Endothelial cell of umbilical vein (primary cell): ENCODE data around the gene TNFRSF4. TPM values are rescaled to one million over a fixed set of nuclear protein-coding genes. Genes with fewer than 3 reads are reported as not detected.

Experiments
- BruUV-seq: library from RNA; stranded (reverse); fragments of 400-500 nt; replicated peaks from 2 replicates; lab custom pipeline; 2021; lab: Mats Ljungman, UMichigan
- CTCF ChIA-PET: fragments of 300-600, 350-600 bp; sonication (Branson Sonifier 250); formaldehyde crosslinking; loops from one replicate; lab custom pipeline; 2021; ENCODE audit warnings: antibody characterized with exemption, inconsistent platforms; lab: Charles Lee
- POLR2A ChIA-PET: fragments of 300-600, 350-600 bp; sonication (Branson Sonifier 250); formaldehyde crosslinking; loops from one replicate; lab custom pipeline; 2021; ENCODE audit warnings: antibody characterized with exemption, inconsistent platforms; lab: Charles Lee
- DNase-seq: peaks from one replicate; pipeline ENCODE4 v3.0.0-alpha.2; 2011; ENCODE audit warnings: low read depth, low spot score
- FAIRE-seq: peaks from 2 replicates; lab custom pipeline; 2011; peaks lifted over from hg19 to GRCh38; lab: Jason Lieb, UNC
- H2AFZ ChIP-seq: 2 replicates; pipeline ENCODE4 v1.6.0; 2012; ENCODE audit warnings: low read depth, low read length, control low read depth, inconsistent platforms
- H3K27ac ChIP-seq: 2 replicates; pipeline ENCODE4 v1.5.1; 2011; ENCODE audit warnings: low read depth, mild to moderate bottlenecking, control low read depth, low read length, moderate library complexity; ENCODE audit not compliant: insufficient read depth
- H3K27me3 ChIP-seq, 2 experiments: 2 replicates each; pipeline versions ENCODE4 v1.6.0 to v1.6.1; 2011; ENCODE audit warnings: low read length in 2 of 2, mixed read lengths in 1 of 2; ENCODE audit not compliant: control insufficient read depth in 2 of 2, insufficient read depth in 2 of 2
- H3K36me3 ChIP-seq, 2 experiments: 2 replicates in 1 of 2; 3 replicates in 1 of 2; pipeline ENCODE4 v1.5.1; 2011; ENCODE audit warnings: low read length in 2 of 2, mild to moderate bottlenecking in 1 of 2, moderate library complexity in 1 of 2; ENCODE audit not compliant: control insufficient read depth in 2 of 2, insufficient read depth in 2 of 2; ENCODE audit errors: extremely low read depth in 1 of 2
- H3K4me1 ChIP-seq: 3 replicates; pipeline ENCODE4 v1.5.1; 2011; ENCODE audit warnings: mild to moderate bottlenecking, low read length; ENCODE audit not compliant: control insufficient read depth, insufficient read depth; ENCODE audit errors: extremely low read depth
- H3K4me2 ChIP-seq: 2 replicates; pipeline ENCODE4 v1.6.1; 2011; ENCODE audit warnings: low read length, control low read depth, mixed read lengths; ENCODE audit not compliant: insufficient read depth
- H3K4me3 ChIP-seq, 3 experiments: fragments of 200-600 bp in 1 of 3; sonication (generic), shearing (Covaris generic) in 1 of 3; replicated peaks in 1 of 3; 2 replicates each; pipeline ENCODE4 v1.5.1; 2011 to 2016; ENCODE audit warnings: control low read depth in 3 of 3, low read length in 3 of 3, mild to moderate bottlenecking in 2 of 3, inconsistent platforms in 1 of 3, low read depth in 1 of 3, moderate library complexity in 1 of 3; ENCODE audit not compliant: insufficient read depth in 1 of 3
- H3K79me2 ChIP-seq: 2 replicates; pipeline ENCODE4 v1.6.0; 2012; ENCODE audit warnings: low read length, inconsistent platforms; ENCODE audit not compliant: control insufficient read depth, insufficient read depth
- H3K9ac ChIP-seq: replicated peaks from 2 replicates; pipeline ENCODE3; 2011; ENCODE audit warnings: low read length, control low read depth; ENCODE audit not compliant: insufficient read depth; ENCODE audit errors: extremely low read depth
- H3K9me1 ChIP-seq: replicated peaks from 3 replicates; pipeline ENCODE4 v1.6.0; 2011; ENCODE audit warnings: mild to moderate bottlenecking, low read length; ENCODE audit not compliant: control insufficient read depth, insufficient read depth; ENCODE audit errors: extremely low read depth
- H3K9me3 ChIP-seq: replicated peaks from 2 replicates; pipeline ENCODE4 v1.5.1; 2012; ENCODE audit warnings: low read length, inconsistent platforms; ENCODE audit not compliant: control insufficient read depth, insufficient read depth
- H4K20me1 ChIP-seq: replicated peaks from 2 replicates; pipeline ENCODE3; 2011; ENCODE audit warnings: mild to moderate bottlenecking, low read length; ENCODE audit not compliant: control insufficient read depth, insufficient read depth; ENCODE audit errors: extremely low read depth
- CTCF ChIP-seq, 2 donors: IDR thresholded peaks; 1 replicate in 1 of 2; 2 replicates in 1 of 2; pipeline ENCODE4 v1.5.1; 2011; ENCODE audit warnings: low read length in 2 of 2, mild to moderate bottlenecking in 2 of 2, moderate library complexity in 2 of 2, control low read depth in 1 of 2, inconsistent platforms in 1 of 2, low read depth in 1 of 2; ENCODE audit not compliant: insufficient read depth in 1 of 2; ENCODE audit errors: extremely low read depth in 1 of 2
- EZH2 ChIP-seq: IDR thresholded peaks from 2 replicates; pipeline ENCODE4 v1.6.1; 2012; ENCODE audit warnings: borderline replicate concordance, low read depth, mild to moderate bottlenecking, moderate library complexity, low read length, inconsistent platforms; ENCODE audit not compliant: severe bottlenecking
- FOS ChIP-seq: IDR thresholded peaks from 2 replicates; pipeline ENCODE4 v1.6.1; 2011; ENCODE audit warnings: mild to moderate bottlenecking, low read length, moderate library complexity, borderline replicate concordance; ENCODE audit not compliant: insufficient read depth
- GATA2 ChIP-seq: IDR thresholded peaks from 2 replicates; pipeline ENCODE4 v1.7.0; 2011; ENCODE audit warnings: low read depth, mild to moderate bottlenecking, moderate library complexity, mixed read lengths, low read length; ENCODE audit not compliant: insufficient read length, insufficient read depth
- JUN ChIP-seq: IDR thresholded peaks from 2 replicates; pipeline ENCODE4 v1.6.1; 2011; ENCODE audit warnings: borderline replicate concordance, low read depth; ENCODE audit not compliant: insufficient read length, insufficient read depth
- MAX ChIP-seq: IDR thresholded peaks from 2 replicates; pipeline ENCODE4 v1.6.1; 2011; ENCODE audit not compliant: insufficient read depth, insufficient read length
- MYC ChIP-seq: IDR thresholded peaks from one replicate; pipeline ENCODE4 v1.6.1; 2011; ENCODE audit warnings: mild to moderate bottlenecking, low read depth, low read length
- POLR2A ChIP-seq: IDR thresholded peaks from 2 replicates; pipeline ENCODE4 v1.6.1; 2012; ENCODE audit warnings: low read depth, mild to moderate bottlenecking, control low read depth, low read length
- POLR2AphosphoS5 ChIP-seq: IDR thresholded peaks from 2 replicates; pipeline ENCODE4 v1.6.1; 2012; ENCODE audit warnings: low read depth, mild to moderate bottlenecking, control low read depth, low read length, moderate library complexity; ENCODE audit not compliant: insufficient read depth
- dilution Hi-C: fragments of 300-500 bp; cut with MboI; formaldehyde crosslinking; loops from one replicate; pipeline ENCODE4 v1.15.0; 2019; ENCODE audit warnings: low sequenced_read_pairs; ENCODE audit not compliant: extremely low pct_ligation_motif_present
- intact Hi-C: fragments of 100-400 bp; cut with micrococcal nuclease; formaldehyde crosslinking; loops from one replicate; pipeline ENCODE4 v1.10.0; 2022
- polyA plus RNA-seq, 4 experiments: library from polyadenylated mRNA; depleted of rRNA in 3 of 4; stranded (reverse) in 3 of 4; unstranded in 1 of 4; fragments of >200 nt; gene quantifications; 2 replicates each; pipeline versions ENCODE4 v1.2.1 to v1.2.3, GENCODE V29; 2011 to 2012; ENCODE audit warnings: missing spikeins in 1 of 4
- total RNA-seq: library from RNA; stranded (reverse); gene quantifications from 2 replicates; pipeline ENCODE4 v1.2.3, GENCODE V29; 2021

Gene TNFRSF4
- total and polyA plus RNA-seq, 2 donors (not counting 3 experiments of a cell fraction or from before 2014, with no cell fraction given), result 0.55 to 1.5 TPM

- Histone ChIP-seq H3K4me3 (no peak overlapping the region), H3K36me3 (no peaks in the 10 kb centered on the region), H4K20me1 (no peaks in the 10 kb centered on the region), H3K9me3 (no peaks in the 10 kb centered on the region), H3K27ac (no peak overlapping the region), H2AFZ (no peak overlapping the region), H3K4me2 (no peak overlapping the region), H3K79me2 (no peaks in the 10 kb centered on the region), H3K27me3 (peaks cover 16% of the 10 kb centered on the region in 2 experiments), H3K4me1 (no peaks in the 10 kb centered on the region), H3K9ac (no peak overlapping the region), H3K9me1 (no peaks in the 10 kb centered on the region)
- DNase-seq (no peak), FAIRE-seq (no peak)
- ChIA-PET CTCF (no interaction called here), POLR2A (no interaction called here)
- dilution Hi-C loops, result no loop called here
- intact Hi-C loops, result no loop called here
- BruUV-seq, result no TSS peak
- TF ChIP-seq CTCF (IDR thresholded peaks at IDR 0.05; ENCODE audit: extremely low read depth in 1 of 2, insufficient read depth in 1 of 2, low read depth in 1 of 2, low read length in 2 of 2) (no peak), JUN (no peak), FOS (no peak), MYC (no peak), POLR2A (no peak), GATA2 (no peak), EZH2 (no peak), MAX (no peak), POLR2AphosphoS5 (no peak)
Observed at GRCh38 chr1:1170215-1171091, 43.5 kb downstream of the TNFRSF4 start.
